Mononuclear cell (primary cell): Measurements from ENCODE around the gene DPP6. TPM values are rescaled to one million over a fixed set of nuclear protein-coding genes. Genes with fewer than 3 reads are reported as not detected.
"Not testable (repeated sequence)": the region's sequence is repeated elsewhere in the genome, so short reads cannot be mapped to it uniquely, and the experiment has no call there.

Experiments used
- H3K27me3 ChIP-seq: 2 replicates; pipeline ENCODE4 v1.6.0; 2011; ENCODE audit warnings: low read length, control low read depth; ENCODE audit not compliant: insufficient read depth
- H3K4me1 ChIP-seq: 2 replicates; pipeline ENCODE4 v1.5.1; 2011; ENCODE audit warnings: mild to moderate bottlenecking, low read length, control low read depth; ENCODE audit not compliant: insufficient read depth
- H3K4me3 ChIP-seq: 2 replicates; pipeline ENCODE4 v1.5.1; 2011; ENCODE audit warnings: mild to moderate bottlenecking, low read length, moderate library complexity
- H3K9me3 ChIP-seq: 2 replicates; pipeline ENCODE4 v1.5.1; 2011; ENCODE audit warnings: low read depth, mild to moderate bottlenecking, control low read depth, low read length
- total RNA-seq: library from RNA; depleted of rRNA; stranded (reverse); fragments of >200 nt; gene quantifications from one replicate; pipeline ENCODE4 v1.2.3, GENCODE V29; 2012

Gene DPP6
- total RNA-seq, 1 donor: not detected

DNA sequence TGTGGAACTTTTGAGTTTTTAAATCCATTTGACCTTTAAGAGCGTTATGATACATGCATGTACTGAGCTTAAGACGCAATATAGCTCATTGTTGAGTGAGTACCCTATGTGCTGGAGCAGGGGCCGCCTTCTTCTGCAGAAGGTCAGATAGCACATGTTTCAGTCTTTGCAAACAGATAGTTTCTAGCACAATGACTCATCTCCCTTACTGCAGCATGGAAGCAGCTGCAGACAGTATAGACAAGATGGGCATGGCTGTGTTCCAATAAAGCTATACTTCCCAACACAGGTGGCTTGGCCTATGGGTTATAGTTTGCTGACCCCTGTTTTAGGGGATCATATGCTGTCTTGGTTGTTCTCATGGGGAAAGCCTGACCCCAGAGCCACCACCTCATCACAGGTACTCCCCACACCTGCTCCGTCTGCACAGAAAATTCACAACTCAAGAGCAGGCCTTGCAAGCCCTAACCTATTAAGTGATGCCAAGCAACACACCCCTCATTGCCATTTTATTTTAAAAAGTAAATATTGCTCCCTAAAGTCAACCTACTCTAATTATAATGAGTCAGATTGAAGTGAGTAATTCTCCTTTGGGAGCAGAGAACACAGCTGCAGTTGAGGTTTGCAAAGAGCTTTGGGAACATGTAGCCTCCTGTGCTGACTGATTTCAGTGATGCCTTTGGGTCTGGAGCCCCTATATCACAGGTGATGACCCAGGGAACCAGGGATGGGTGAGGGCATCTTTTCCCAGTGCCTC lies 620.6 kb downstream of the DPP6 start:
- Histone ChIP-seq H3K4me3 (no peak overlapping the region), H3K4me1 (no peaks in the 10 kb centered on the region), H3K9me3 (no peaks in the 10 kb centered on the region), H3K27me3 (no peaks in the 10 kb centered on the region)

DNA sequence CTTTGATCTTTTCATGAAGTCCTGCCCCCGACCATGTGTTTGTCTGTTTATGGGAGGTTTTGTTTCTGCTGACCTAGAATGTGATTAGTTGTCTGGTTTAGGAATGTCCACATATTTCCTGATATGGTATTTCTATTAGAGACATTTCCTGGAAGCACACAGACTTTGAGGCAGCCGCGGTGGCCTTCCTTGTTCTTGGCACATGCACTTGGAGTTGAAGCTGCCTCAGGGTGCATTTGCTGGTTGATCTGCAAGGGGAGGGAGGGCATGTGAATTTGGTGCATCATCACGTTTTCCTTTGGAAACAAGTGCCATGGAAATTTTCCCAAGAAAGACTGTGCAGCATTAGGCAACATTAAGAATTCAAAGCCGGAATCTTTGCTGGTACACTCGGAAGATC lies 622.0 kb downstream of the DPP6 start:
- no peaks in the 10 kb centered on the region for H3K9me3 ChIP-seq
- no peaks in the 10 kb centered on the region for H3K4me1 ChIP-seq
- no peak overlapping the region for H3K4me3 ChIP-seq
- H3K27me3 ChIP-seq: no peaks in the 10 kb centered on the region

DNA sequence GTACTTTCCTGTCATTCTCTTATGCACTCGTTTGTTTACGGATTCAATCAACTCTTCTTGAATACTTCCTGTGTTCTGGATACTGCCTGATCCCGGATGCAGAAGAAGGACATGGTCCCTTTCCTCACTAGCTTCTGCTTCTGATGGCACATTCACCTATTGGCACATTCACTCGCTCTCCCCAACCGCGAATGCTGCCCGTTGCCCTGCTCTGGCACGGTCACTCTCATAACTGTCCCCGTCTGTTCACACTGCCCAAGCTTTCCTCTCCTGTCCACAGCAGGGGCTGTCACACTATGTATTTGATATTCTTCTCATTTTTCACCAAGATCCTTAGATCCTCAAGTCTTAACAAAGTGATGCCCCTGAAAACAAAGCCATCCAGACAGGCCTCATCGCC lies 623.4 kb downstream of the DPP6 start:
- Histone ChIP-seq H3K9me3 (no peaks in the 10 kb centered on the region), H3K4me3 (no peak overlapping the region)

DNA sequence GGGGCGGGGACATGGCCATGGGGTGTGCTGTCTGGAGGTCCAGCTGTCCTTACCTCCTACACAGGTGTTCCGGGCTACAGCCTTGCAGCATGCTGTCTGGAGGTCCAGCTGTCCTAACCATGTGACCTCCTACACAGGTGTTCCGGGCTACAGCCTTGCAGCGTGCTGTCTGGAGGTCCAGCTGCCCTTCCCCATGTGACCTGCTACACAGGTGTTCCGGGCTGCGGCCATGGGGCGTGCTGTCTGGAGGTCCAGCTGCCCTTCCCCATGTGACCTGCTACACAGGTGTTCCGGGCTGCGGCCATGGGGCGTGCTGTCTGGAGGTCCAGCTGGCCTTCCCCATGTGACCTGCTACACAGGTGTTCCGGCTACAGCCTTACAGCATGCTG lies 623.8 kb downstream of the DPP6 start:
- H3K4me3 ChIP-seq, H3K4me1 ChIP-seq, H3K9me3 ChIP-seq, H3K27me3 ChIP-seq: not testable (repeated sequence)

More for the DNA sequence above, 623.4 kb downstream of the DPP6 start:
- Histone ChIP-seq H3K4me1 (no peaks in the 10 kb centered on the region), H3K27me3 (no peaks in the 10 kb centered on the region)

DNA sequence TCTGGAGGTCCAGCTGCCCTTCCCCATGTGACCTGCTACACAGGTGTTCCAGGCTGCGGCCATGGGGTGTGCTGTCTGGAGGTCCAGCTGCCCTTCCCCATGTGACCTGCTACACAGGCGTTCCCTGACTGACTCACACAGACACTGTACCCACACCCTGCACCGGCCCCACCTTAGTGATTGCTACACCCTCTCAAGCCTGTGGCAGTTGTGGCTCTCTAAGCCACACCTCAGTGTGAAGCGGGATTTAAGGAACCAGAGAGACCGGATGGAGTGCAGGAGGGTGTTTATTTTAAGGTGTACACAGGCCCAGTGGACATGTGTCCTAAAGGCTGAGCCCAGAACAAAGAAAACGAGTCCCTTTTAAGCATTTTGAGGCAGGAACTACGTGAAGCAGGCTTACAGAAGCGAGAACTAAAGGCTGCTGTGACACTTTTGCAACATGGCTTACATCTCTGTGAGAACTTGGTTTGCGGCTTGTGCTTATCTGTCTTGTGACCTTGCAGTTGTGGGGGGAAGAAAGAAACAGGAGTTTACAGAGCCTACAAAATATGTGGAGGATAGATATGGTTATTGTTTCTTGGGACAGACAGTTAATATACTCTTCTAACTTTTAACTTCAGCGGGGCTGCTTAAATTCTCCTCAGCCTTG lies 624.4 kb downstream of the DPP6 start:
- Histone ChIP-seq H3K4me1 (no peaks in the 10 kb centered on the region), H3K9me3 (no peaks in the 10 kb centered on the region), H3K27me3 (no peaks in the 10 kb centered on the region), H3K4me3 (no peak overlapping the region)

DNA sequence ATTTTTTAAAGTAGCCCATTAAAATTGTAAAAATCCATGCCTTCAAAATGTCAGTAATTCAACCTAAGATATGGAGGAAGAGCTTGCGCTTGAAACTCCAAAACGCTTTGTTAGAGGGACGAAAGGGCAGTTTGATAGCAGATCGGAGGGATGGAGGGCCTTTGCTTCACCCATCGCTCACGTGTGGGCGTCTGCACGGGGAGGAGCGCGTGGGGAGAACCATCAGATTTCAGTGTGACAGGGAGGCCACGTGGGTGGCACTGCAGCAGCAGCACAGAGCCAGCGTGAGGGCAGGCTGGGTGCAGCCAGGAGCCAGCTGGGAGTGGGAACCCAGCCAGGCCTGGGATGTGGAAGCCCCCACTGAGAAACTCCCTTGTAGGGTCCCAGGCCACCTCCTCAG lies 625.3 kb downstream of the DPP6 start:
- Histone ChIP-seq H3K4me1 (no peaks in the 10 kb centered on the region), H3K9me3 (no peaks in the 10 kb centered on the region), H3K4me3 (no peak overlapping the region), H3K27me3 (no peaks in the 10 kb centered on the region)

DNA sequence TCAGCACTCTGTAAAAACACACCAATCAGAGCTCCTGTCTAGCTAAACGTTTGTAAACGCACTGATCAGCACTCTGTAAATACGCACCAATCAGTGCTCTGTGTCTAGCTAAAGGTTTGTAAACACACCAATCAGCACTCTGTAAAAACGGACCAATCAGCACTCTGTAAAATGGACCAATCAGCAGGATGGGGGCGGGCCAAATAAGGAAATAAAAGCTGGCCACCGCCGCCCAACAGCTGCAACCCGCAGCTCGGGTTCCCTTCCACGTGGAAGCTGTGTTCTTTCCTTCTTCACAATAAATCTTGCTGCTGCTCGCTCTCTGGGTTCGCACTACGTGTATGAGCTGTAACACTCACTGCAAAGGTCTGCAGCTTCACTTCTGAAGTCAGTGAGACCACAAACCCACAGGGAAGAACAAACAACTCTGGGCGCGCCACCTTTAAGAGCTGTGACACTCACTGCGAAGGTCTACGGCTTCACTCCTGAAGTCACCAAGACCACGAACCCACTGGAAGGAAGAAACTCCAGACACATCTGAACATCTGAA lies 625.9 kb downstream of the DPP6 start:
- H3K4me1 ChIP-seq, H3K9me3 ChIP-seq, H3K4me3 ChIP-seq, H3K27me3 ChIP-seq: not testable (repeated sequence)

DNA sequence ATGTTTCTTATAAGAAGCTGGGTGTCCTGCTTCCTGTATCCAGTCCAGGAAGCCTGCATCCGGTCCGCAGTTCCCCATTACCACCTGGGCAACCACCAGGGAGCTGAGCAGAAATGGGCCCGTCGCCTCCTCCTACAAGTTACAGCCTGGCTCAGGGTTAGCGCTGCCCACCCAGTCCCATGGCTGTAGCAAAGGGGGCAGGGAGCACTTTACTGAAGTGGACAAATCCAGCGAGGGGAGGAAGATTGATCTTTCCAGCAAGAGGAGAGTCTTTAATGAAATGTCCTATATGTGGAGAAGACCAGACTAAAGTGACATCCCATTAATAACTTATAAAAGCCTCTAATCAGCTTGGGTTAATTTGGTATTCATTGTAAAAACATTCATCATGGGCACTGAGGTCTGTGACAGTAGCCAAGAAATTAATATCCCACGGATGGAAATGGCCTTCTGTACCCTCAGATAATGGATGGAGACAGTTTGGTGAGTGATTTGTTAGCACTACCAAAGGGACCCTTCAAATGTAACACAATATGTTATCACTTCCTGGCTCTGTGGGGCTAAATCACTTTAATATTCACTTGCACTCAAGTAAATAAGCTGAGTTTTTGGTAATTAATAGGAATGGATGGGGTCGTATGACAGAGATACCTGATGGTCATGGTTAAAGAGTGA lies 627.3 kb downstream of the DPP6 start:
- no peak overlapping the region for H3K4me3 ChIP-seq
- no peaks in the 10 kb centered on the region for H3K27me3 ChIP-seq
- no peaks in the 10 kb centered on the region for H3K9me3 ChIP-seq
- H3K4me1 ChIP-seq: no peaks in the 10 kb centered on the region

DNA sequence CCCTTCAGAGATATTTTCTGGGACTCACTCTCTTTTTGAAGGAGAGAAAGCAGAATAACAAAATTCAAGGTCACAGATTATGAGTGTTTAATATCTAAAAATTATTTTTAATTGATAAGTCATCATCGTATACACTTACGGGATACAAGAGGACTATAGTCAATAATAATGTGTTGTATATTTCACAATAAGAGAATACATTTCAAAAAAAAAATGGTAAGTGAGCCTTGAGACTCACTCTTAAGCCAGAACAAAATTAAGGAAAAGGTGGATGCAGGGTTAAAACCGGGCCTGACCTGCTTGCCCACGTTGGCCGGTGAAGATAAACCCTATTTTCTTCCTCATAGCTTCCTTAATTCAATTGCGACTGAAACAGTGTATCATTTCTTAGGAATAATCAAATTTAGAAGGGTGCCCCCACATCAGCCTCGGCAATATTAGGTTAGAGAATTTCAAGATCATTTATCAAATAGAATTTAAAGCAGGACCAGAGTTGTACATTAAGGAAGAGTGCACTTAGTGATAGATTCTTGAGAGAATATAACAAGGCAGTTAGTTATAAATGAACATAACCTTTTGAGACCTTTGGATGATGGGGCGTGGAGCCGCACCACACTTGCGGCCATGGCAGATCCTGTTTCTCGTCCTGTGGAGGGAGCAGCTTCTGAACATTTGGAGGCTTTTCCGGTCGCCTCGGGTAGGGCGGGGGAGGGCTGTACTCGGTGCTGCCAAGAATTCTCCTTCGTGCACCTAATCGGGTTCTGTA lies 628.9 kb downstream of the DPP6 start:
- Histone ChIP-seq H3K27me3 (no peaks in the 10 kb centered on the region), H3K4me3 (no peak overlapping the region), H3K4me1 (no peaks in the 10 kb centered on the region), H3K9me3 (no peaks in the 10 kb centered on the region)

DNA sequence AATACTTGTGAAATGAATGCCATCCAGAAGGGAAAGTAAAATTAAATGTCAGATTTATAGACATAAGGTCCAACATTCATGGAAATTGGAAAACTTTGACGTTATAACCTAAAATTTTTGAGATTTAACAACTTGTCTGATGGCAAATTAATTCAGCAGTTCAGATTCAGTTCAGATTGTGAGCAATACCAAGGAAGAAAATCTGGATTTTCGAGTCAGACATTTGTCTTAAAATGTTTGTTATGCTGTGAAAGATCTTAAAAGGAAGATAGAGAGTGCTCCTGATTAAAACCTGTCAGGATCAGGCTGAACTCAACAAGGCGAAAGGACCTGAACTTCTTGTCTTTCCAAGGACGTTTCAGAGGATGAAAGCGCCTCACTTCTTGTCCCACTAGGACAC lies 629.8 kb downstream of the DPP6 start:
- H3K4me3 ChIP-seq: no peak overlapping the region
- H3K27me3 ChIP-seq: no peaks in the 10 kb centered on the region
- H3K9me3 ChIP-seq: no peaks in the 10 kb centered on the region
- no peaks in the 10 kb centered on the region for H3K4me1 ChIP-seq

DNA sequence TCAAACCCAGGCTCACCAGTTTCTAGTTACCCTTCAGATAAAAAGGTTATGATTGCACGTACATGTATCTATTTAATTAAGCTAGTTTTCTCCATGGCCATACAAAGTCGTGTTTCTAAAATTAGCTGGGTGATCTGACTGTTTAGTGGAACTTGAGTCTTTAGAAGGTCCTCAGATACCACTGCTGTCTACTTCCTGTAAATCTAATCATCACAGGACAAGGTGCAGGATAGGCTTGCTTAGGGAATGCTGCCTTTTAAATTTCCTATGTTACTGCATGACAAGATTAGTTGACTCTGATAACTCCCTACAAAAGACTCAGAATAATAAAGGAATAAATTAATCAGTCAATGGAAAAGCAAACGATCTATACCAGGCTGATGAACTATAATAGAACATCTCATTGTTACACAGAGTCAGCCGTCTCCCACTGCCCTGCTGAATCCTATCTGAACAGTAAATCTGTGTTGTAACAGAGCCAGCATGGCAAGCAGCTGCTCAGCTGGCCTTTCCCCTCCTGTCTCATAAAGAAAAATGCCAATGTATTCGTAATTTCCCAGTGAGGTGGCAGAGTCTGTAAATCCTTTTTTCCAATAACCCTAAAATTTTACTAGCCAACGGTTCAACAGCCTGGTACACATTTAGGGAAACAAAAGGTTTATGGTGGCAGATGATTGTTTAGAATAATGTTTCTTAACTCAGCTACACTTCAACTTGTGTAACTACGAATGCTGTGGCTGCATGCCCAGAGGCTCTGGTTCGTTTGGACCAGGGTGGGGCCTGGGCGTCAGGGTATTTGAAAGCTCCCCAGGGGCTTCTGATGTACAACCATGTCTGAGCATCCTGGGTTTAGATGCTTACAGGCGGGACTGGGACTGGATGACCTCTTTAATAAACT lies 632.7 kb downstream of the DPP6 start:
- no peaks in the 10 kb centered on the region for H3K27me3 ChIP-seq
- no peak overlapping the region for H3K4me3 ChIP-seq
- no peaks in the 10 kb centered on the region for H3K9me3 ChIP-seq
- H3K4me1 ChIP-seq: no peaks in the 10 kb centered on the region

DNA sequence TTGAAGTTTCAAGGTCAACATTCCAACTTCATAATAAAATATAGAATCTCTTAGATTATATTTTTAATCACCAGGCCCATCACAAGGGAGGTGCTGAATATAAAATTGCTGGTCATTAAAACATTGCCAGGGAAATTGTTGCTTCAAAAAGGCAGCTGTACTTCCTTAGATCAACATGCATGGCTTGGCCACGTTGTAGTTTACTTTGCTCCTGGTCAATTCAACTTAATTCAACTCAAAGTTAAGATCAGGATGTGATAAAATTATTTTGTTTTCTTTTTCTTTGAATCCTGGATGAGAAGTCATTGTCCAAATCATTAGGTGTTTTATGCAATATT lies 633.3 kb downstream of the DPP6 start:
- Histone ChIP-seq H3K4me1 (no peaks in the 10 kb centered on the region), H3K27me3 (no peaks in the 10 kb centered on the region), H3K4me3 (no peak overlapping the region), H3K9me3 (no peaks in the 10 kb centered on the region)

DNA sequence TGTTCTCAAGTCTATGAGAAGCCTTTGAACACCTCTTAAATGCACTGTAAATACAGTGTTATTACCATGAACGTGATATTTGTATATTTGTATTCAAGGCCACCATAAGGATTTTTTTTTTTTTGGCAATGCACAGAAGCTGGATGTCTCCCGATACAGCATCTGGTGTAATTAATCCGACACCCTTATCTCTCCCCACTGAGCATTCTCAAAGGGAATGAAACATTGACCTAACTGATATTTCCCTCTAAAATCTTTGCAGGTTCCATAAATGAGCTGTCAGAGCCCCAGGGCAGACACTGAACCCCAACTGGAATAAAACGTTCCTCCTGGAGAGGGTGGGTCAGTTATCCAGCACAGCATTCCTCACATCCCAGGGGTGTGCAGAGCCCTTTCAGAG lies 634.1 kb downstream of the DPP6 start:
- Histone ChIP-seq H3K4me1 (no peaks in the 10 kb centered on the region), H3K27me3 (no peaks in the 10 kb centered on the region), H3K9me3 (no peaks in the 10 kb centered on the region), H3K4me3 (no peak overlapping the region)

DNA sequence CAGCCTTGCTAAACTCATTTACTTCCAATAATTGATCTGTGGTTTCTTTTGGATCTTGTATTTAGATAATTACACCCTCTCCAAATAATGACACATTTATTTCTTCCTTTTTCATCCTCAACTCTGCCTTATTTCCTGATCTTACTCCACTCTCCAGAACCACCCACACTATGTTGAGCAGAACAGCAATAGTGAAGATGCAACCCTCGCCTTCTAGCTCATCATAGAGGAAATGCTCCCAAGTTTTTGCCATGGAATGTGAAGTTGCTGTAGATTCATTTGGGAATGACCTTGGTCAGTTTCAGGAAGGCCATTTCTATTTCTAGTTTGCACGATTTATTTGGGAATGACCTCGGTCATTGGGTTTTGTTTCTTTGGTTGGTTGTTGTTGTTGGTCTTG lies 636.8 kb downstream of the DPP6 start:
- H3K4me1 ChIP-seq: no peaks in the 10 kb centered on the region
- no peak overlapping the region for H3K4me3 ChIP-seq
- no peaks in the 10 kb centered on the region for H3K27me3 ChIP-seq
- H3K9me3 ChIP-seq: no peaks in the 10 kb centered on the region
